Non-pigmented ciliary epithelial cell (primary cell): ENCODE measurements around the gene ZNF682.
A peak's percentile ranks its signal among the peaks of the same experiment; 100 is the strongest.
"Not testable (repeated sequence)": the region's sequence is repeated elsewhere in the genome, so short reads cannot be mapped to it uniquely, and the experiment has no call there.

ENCODE experiments used
- DNase-seq: peaks from one replicate; pipeline ENCODE4 v3.0.0-alpha.2; 2010; ENCODE audit warnings: low read depth

The ZNF682 gene

GRCh38 chr19:20039203-20039723 is at the start of gene ZNF682:
Gene ZNF682, minus strand, starts transcription at chr19:20039505. Its CDS starts 160 bp downstream, at chr19:20039345.
- peak; percentile 87 for DNase-seq

GRCh38 chr19:20082876-20083275 is 43.6 kb upstream of the ZNF682 start:
- DNase-seq, result not testable (repeated sequence)

- not testable (repeated sequence) for DNase-seq
Observed at GRCh38 chr19:20082232-20082833, 43.0 kb upstream of the ZNF682 start.

- DNase-seq, result no peak
Observed at GRCh38 chr19:20080656-20081055, 41.4 kb upstream of the ZNF682 start.

- no peak for DNase-seq
Observed at GRCh38 chr19:20079476-20079875, 40.2 kb upstream of the ZNF682 start.

- DNase-seq, result no peak
Observed at GRCh38 chr19:20078581-20079031, 39.3 kb upstream of the ZNF682 start.

GRCh38 chr19:20077791-20078463 is 38.6 kb upstream of the ZNF682 start, which contains the start of gene ZNF90:
Gene ZNF90, plus strand, starts transcription at chr19:20078000. Its CDS starts 133 bp downstream, at chr19:20078133.
- peak; percentile 94 for DNase-seq

GRCh38 chr19:20072936-20073335 is 33.6 kb upstream of the ZNF682 start:
- no peak for DNase-seq

GRCh38 chr19:20070691-20071090 is 31.4 kb upstream of the ZNF682 start:
- no peak for DNase-seq

- not testable (repeated sequence) for DNase-seq
Observed at GRCh38 chr19:20068559-20068958, 29.3 kb upstream of the ZNF682 start.

- no peak for DNase-seq
Observed at GRCh38 chr19:20067943-20068342, 28.6 kb upstream of the ZNF682 start.

- DNase-seq, result no peak
Observed at GRCh38 chr19:20066861-20067260, 27.6 kb upstream of the ZNF682 start.

GRCh38 chr19:20060282-20060681 is 21.0 kb upstream of the ZNF682 start:
- no peak for DNase-seq

- DNase-seq, result not testable (repeated sequence)
Observed at GRCh38 chr19:20058738-20059137, 19.4 kb upstream of the ZNF682 start.

GRCh38 chr19:20051841-20052768 is 12.8 kb upstream of the ZNF682 start:
- DNase-seq, result peak; percentile 98

- not testable (repeated sequence) for DNase-seq
Observed at GRCh38 chr19:20045742-20046141, 6.4 kb upstream of the ZNF682 start.

GRCh38 chr19:20044663-20045062 is 5.4 kb upstream of the ZNF682 start:
- DNase-seq, result no peak

GRCh38 chr19:20038358-20039202 is 725 bp downstream of the ZNF682 start:
- DNase-seq, result no peak

- DNase-seq, result no peak
Observed at GRCh38 chr19:20035935-20036334, 3.4 kb downstream of the ZNF682 start.

GRCh38 chr19:20028611-20029010 is 10.7 kb downstream of the ZNF682 start:
- DNase-seq, result no peak

- DNase-seq, result no peak
Observed at GRCh38 chr19:20005741-20006140, 33.6 kb downstream of the ZNF682 start.
